ENCODE measurements around the gene PHF1. TPM values are rescaled to one million over a fixed set of nuclear protein-coding genes. Genes with fewer than 3 reads are reported as not detected.
A peak's percentile ranks its signal among the peaks of the same experiment; 100 is the strongest.

The PHF1 gene
- total and polyA plus RNA-seq, 4 experiments from 2014 or later = 61.2 to 220 (median 151) TPM

DNA sequence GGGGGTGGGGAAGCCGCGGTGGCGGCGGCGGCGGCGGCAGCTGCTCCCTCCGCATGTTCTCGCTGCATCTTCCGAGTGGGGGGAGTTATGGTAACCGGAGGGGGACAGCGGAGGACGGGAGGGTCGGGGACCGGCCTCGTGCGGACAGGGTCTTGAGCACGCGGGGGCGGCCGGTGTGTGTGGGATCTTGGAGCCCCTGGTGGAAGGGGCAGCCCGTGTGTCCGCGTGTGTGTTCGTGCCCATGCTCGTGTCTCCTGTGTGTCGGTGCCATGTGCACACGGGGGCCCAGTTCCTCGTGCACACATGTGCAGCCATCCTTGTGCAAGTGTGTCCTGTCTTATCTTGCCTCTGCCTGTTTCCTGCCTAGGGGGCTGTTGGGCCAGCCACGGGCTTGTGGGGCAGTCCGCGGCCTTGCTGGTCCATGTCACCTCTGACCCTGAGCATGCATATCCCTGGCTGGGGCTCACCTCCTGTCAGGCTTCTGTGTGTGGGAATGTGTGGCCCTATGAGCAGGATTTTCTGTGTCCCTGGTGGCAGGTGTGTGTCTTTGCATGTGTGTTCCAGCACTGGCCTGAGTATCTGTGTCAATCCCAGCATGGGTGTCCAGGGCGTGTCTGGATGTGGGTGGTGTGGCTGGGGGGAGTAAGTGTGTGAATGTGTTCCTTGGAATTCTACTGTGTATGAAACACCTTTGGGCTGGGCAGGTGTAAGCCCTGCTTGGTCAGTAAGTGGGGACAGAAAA, 17.6 kb downstream of the PHF1 start:
- Mint-ChIP-seq H3K4me1 (peaks cover 65 to 94% (median 76%) of the 10 kb centered on the region in 4 donors), H3K27me3 (no peaks in the 10 kb centered on the region), H3K4me3 (peak overlapping the region; percentile 84 to 94 (median 91)), H3K9me3 (peaks cover 0 to 2% (median 0%) of the 10 kb centered on the region in 8 donors), H3K27ac (peak overlapping the region; percentile 94 to 99 (median 98)), H3K36me3 (peaks cover 0 to 14% of the 10 kb centered on the region in 2 donors)
- DNase-seq = peak in 4 of 5 donors; percentile 46 to 56 (median 52)
- H3K4me3 ChIP-seq (ENCODE audit: low read length in 2 of 2) = peak overlapping the region; percentile 21 to 66
- H3K9me3 ChIP-seq (ENCODE audit: control insufficient read depth in 1 of 2, low read length in 2 of 2) = no peaks in the 10 kb centered on the region
- peak overlapping the region; percentile 76 for H3K27ac ChIP-seq (ENCODE audit: low read depth, low read length)
- CTCF ChIA-PET (ENCODE audit: partially characterized antibody) = interaction anchor here (0.8 to 1.8 kb wide), 6 partner anchors 10 to 150 kb away, joined by 3 to 8 read pairs (median 3); partner anchors contain the start of genes CUTA, SYNGAP1 and ZBTB9
- POLR2A ChIA-PET (ENCODE audit: partially characterized antibody) = interaction anchor here (0.8 to 4.7 kb wide), 15 partner anchors 11 to 457 kb away, joined by 3 to 77 read pairs (median 10); partner anchors contain the start of genes B3GALT4, BAK1, CUTA and PHF1
- intact Hi-C loops (cut with micrococcal nuclease) = loop anchor here (2.0 kb wide), 1 partner anchor 142 kb away; no protein-coding TSS in a partner anchor
- H3K4me1 ChIP-seq (ENCODE audit: insufficient read depth, low read length) = peaks cover 68% of the 10 kb centered on the region
- no peaks in the 10 kb centered on the region for H3K36me3 ChIP-seq (ENCODE audit: insufficient read depth, low read length)
- H3K27me3 ChIP-seq (ENCODE audit: insufficient read depth, low read length) = no peaks in the 10 kb centered on the region

DNA sequence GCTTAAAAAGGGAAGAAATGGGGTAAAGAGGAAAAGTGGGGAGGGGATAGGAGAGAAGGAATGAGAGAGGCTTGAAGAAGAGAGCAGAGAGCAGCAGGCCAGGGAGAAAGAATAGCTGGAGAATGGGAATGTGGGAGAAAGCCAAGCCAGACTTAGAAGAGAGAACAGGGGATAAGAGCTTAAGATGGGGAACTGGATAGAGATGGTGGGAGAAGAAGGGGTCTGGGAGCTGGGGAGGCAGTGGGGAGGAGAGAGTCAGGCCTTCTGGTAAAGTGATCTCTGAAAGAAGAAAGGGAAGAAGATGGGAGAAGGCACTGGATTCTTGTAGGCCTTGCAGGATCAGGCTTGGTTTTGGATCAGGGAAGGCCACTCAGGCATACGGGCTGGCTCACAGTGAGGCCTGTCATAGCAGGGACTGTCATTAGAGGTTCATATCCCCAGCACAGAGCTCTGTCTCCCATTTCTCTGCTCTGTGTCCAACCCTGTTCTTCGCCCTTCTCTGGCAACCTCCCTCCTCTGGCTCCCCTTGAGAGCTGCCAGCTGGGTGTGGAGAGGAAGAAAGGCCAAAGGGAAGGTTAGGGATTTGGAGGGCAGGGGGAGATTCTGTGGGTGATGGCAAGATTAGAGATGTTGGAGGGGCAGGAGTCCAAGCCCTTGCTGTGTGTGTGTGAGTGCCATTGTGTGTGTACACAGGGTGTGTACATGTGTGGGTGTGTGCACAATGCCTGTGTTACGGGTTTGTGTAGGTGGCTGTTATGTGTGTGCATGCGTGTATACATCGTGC, 18.3 kb downstream of the PHF1 start:
- peak overlapping the region; percentile 76 for H3K27ac ChIP-seq (ENCODE audit: low read depth, low read length)
- H3K27ac Mint-ChIP-seq = peak overlapping the region; percentile 94 to 99 (median 98)
- peaks cover 0 to 18% of the 10 kb centered on the region in 2 donors for H3K36me3 Mint-ChIP-seq
- peak overlapping the region; percentile 54 to 66 for H3K4me3 ChIP-seq (ENCODE audit: low read length in 2 of 2)
- no peaks in the 10 kb centered on the region for H3K27me3 Mint-ChIP-seq
- no peaks in the 10 kb centered on the region for H3K9me3 ChIP-seq (ENCODE audit: control insufficient read depth in 1 of 2, low read length in 2 of 2)
- no peak for DNase-seq
- H3K4me1 Mint-ChIP-seq = peaks cover 63 to 86% (median 75%) of the 10 kb centered on the region in 4 donors
- intact Hi-C loops (cut with micrococcal nuclease) = loop anchor here (2.0 kb wide), 1 partner anchor 142 kb away; no protein-coding TSS in a partner anchor
- CTCF ChIA-PET (ENCODE audit: partially characterized antibody) = interaction anchor here (0.8 to 1.8 kb wide), 7 partner anchors 10 to 150 kb away, joined by 3 to 8 read pairs (median 3); partner anchors contain the start of genes CUTA, SYNGAP1 and ZBTB9
- H3K4me1 ChIP-seq (ENCODE audit: insufficient read depth, low read length) = peaks cover 65% of the 10 kb centered on the region
- H3K9me3 Mint-ChIP-seq = peaks cover 0 to 2% (median 0%) of the 10 kb centered on the region in 8 donors
- no peaks in the 10 kb centered on the region for H3K27me3 ChIP-seq (ENCODE audit: insufficient read depth, low read length)
- H3K36me3 ChIP-seq (ENCODE audit: insufficient read depth, low read length) = no peaks in the 10 kb centered on the region
- peak overlapping the region; percentile 84 to 94 (median 91) for H3K4me3 Mint-ChIP-seq
- POLR2A ChIA-PET (ENCODE audit: partially characterized antibody) = interaction anchor here (0.9 to 4.7 kb wide), 17 partner anchors 11 to 457 kb away, joined by 3 to 77 read pairs (median 10); partner anchors contain the start of genes B3GALT4, BAK1, CUTA and KIFC1

DNA sequence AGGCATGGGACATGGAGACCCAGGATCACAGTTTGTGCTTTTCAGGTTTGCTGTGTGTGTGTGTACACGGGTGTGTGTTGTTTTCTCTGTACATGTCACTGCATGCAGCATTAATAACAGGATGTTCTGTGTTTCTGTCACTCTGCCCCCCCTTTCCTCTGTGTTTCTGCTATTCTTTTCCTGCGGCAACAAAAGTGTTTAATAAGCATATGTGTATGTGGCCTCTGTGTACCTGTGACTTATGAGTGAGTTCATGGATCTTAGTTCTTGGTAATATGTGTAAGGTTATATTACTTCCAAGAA, 18.9 kb downstream of the PHF1 start:
- ChIA-PET POLR2A (ENCODE audit: partially characterized antibody) (interaction anchor here (0.9 to 4.7 kb wide), 17 partner anchors 12 to 458 kb away, joined by 3 to 77 read pairs (median 16); partner anchors contain the start of genes B3GALT4, BAK1, CUTA and ITPR3), CTCF (ENCODE audit: partially characterized antibody) (interaction anchor here (1.3 to 1.8 kb wide), 6 partner anchors 11 to 152 kb away, joined by 3 to 8 read pairs (median 6); partner anchors contain the start of genes B3GALT4, BAK1, CUTA and SYNGAP1)
- peaks cover 57 to 81% (median 70%) of the 10 kb centered on the region in 4 donors for H3K4me1 Mint-ChIP-seq
- no peaks in the 10 kb centered on the region for H3K27me3 ChIP-seq (ENCODE audit: insufficient read depth, low read length)
- no peaks in the 10 kb centered on the region for H3K36me3 ChIP-seq (ENCODE audit: insufficient read depth, low read length)
- intact Hi-C loops (cut with micrococcal nuclease) = loop anchor here (2.0 kb wide), 1 partner anchor 141 kb away; no protein-coding TSS in a partner anchor
- H3K9me3 ChIP-seq (ENCODE audit: control insufficient read depth in 1 of 2, low read length in 2 of 2) = no peaks in the 10 kb centered on the region
- H3K4me1 ChIP-seq (ENCODE audit: insufficient read depth, low read length) = peaks cover 60% of the 10 kb centered on the region
- H3K27me3 Mint-ChIP-seq = no peaks in the 10 kb centered on the region
- peak overlapping the region; percentile 76 for H3K27ac ChIP-seq (ENCODE audit: low read depth, low read length)
- H3K27ac Mint-ChIP-seq = peak overlapping the region; percentile 94 to 99 (median 98)
- peak overlapping the region; percentile 11 to 54 for H3K4me3 ChIP-seq (ENCODE audit: low read length in 2 of 2)
- peak overlapping the region; percentile 84 to 94 (median 91) for H3K4me3 Mint-ChIP-seq
- H3K9me3 Mint-ChIP-seq = peaks cover 0 to 2% (median 0%) of the 10 kb centered on the region in 8 donors
- H3K36me3 Mint-ChIP-seq = peaks cover 0 to 21% of the 10 kb centered on the region in 2 donors
- DNase-seq = peak; percentile 47 to 63 (median 59)

DNA sequence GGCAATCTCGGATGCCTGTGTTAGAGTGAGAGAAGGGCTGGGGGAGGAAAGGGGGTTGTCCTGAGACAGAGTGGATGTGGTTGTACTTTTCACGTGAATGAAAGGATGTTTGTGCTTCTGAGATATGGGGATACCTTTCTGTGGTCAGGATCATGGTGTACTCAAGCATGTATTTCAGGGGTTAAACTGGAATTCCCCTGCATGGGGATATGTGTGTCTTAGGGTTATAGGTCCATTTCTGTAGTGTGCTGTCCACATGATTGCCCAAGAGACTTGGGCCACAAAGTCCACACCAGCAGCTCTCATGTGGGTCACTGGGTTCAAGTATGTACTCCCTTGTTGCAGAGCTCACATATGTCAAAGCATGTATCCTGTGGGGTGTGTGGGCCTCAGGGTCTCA, 19.5 kb downstream of the PHF1 start:
- H3K36me3 Mint-ChIP-seq = peaks cover 2 to 24% of the 10 kb centered on the region in 2 donors
- peak in 3 of 5 donors; percentile 36 to 43 (median 42) for DNase-seq
- H3K27ac Mint-ChIP-seq = peak overlapping the region; percentile 94 to 99 (median 98)
- peak overlapping the region; percentile 11 to 54 for H3K4me3 ChIP-seq (ENCODE audit: low read length in 2 of 2)
- H3K9me3 Mint-ChIP-seq = peaks cover 0 to 2% (median 0%) of the 10 kb centered on the region in 8 donors
- intact Hi-C loops (cut with micrococcal nuclease) = no loop called here
- H3K4me1 Mint-ChIP-seq = peaks cover 51 to 75% (median 64%) of the 10 kb centered on the region in 4 donors
- peak overlapping the region; percentile 76 for H3K27ac ChIP-seq (ENCODE audit: low read depth, low read length)
- peak overlapping the region; percentile 84 to 94 (median 91) for H3K4me3 Mint-ChIP-seq
- H3K27me3 Mint-ChIP-seq = no peaks in the 10 kb centered on the region
- no peaks in the 10 kb centered on the region for H3K27me3 ChIP-seq (ENCODE audit: insufficient read depth, low read length)
- H3K9me3 ChIP-seq (ENCODE audit: control insufficient read depth in 1 of 2, low read length in 2 of 2) = no peaks in the 10 kb centered on the region
- peaks cover 53% of the 10 kb centered on the region for H3K4me1 ChIP-seq (ENCODE audit: insufficient read depth, low read length)
- peaks cover 3% of the 10 kb centered on the region for H3K36me3 ChIP-seq (ENCODE audit: insufficient read depth, low read length)
- ChIA-PET POLR2A (ENCODE audit: partially characterized antibody) (interaction anchor here (0.6 to 4.7 kb wide), 24 partner anchors 10 to 458 kb away, joined by 3 to 77 read pairs (median 11); partner anchors contain the start of genes B3GALT4, BAK1, CUTA and ITPR3), CTCF (ENCODE audit: partially characterized antibody) (interaction anchor here (0.7 to 1.8 kb wide), 11 partner anchors 8 to 153 kb away, joined by 3 to 9 read pairs (median 3); partner anchors contain the start of genes B3GALT4, BAK1 and CUTA)

DNA sequence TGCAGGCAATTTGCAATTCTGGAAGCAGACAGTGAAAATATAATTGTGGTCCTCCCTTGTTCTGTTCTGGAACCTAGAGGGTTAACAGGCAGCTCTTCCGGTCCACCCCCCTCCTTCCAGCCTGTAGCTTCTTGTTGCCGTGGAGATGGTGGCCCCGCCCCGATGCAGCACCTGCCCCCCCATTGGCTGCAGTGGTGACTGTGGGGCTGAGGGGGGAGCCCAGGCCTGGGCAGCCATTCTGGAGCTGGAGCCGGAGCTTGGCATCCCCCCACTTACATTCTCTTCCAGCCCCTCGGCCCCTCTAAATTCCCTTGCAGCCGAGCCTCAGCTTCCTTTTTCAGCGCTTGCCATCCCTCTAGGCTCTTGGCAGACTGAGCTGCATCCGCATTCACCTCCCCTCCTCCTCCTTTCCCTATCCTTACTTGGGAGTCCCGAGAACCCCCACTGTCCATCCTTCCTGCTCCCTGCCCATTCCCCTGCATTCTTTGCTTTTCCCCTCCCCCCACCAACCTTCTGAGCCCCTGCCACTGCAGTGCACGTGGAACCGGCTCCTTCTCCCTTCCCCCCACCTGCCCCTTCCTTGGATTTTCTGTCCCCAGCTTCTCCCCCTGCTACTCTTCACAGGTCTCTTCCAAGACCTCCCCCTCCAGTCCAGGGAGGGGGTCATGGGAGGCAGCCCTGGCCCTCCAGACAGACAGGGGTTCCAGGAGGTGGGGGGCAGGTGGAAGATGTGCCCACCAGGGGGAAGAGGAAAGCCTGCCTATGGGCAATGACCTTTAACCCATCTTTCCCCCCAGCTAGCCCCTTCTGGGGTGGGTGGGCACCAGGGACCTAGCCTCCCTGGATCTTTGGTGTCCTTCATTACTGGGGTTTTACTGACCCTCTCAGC, 20.4 kb downstream of the PHF1 start:
- peak; percentile 82 to 91 (median 84) for DNase-seq
- peaks cover 11 to 32% of the 10 kb centered on the region in 2 donors for H3K36me3 Mint-ChIP-seq
- H3K27me3 Mint-ChIP-seq = no peaks in the 10 kb centered on the region
- Histone ChIP-seq H3K4me3 (ENCODE audit: low read length in 2 of 2) (peak overlapping the region; percentile 11 to 54), H3K36me3 (ENCODE audit: insufficient read depth, low read length) (peaks cover 11% of the 10 kb centered on the region), H3K27me3 (ENCODE audit: insufficient read depth, low read length) (no peaks in the 10 kb centered on the region), H3K9me3 (ENCODE audit: control insufficient read depth in 1 of 2, low read length in 2 of 2) (no peaks in the 10 kb centered on the region), H3K4me1 (ENCODE audit: insufficient read depth, low read length) (peaks cover 53% of the 10 kb centered on the region), H3K27ac (ENCODE audit: low read depth, low read length) (peak overlapping the region; percentile 76)
- CTCF ChIA-PET (ENCODE audit: partially characterized antibody) = interaction anchor here (0.7 to 1.8 kb wide), 9 partner anchors 9 to 154 kb away, joined by 3 to 9 read pairs (median 3); partner anchors contain the start of genes B3GALT4, BAK1 and CUTA
- H3K27ac Mint-ChIP-seq = peak overlapping the region; percentile 94 to 99 (median 98)
- H3K9me3 Mint-ChIP-seq = peaks cover 0 to 2% (median 0%) of the 10 kb centered on the region in 8 donors
- H3K4me3 Mint-ChIP-seq = peak overlapping the region; percentile 71 to 94 (median 90)
- H3K4me1 Mint-ChIP-seq = peaks cover 48 to 66% (median 60%) of the 10 kb centered on the region in 4 donors
- intact Hi-C loops (cut with micrococcal nuclease) = loop anchor here (1.0 kb wide), 1 partner anchor 23 kb away; the partner anchor contains the start of gene ZBTB9
- POLR2A ChIA-PET (ENCODE audit: partially characterized antibody) = interaction anchor here (0.6 to 4.7 kb wide), 24 partner anchors 8 to 459 kb away, joined by 3 to 77 read pairs (median 11); partner anchors contain the start of genes B3GALT4, BAK1, CUTA and KIFC1
